ENCODE results near the gene TRMT1. TPM values are rescaled to one million over a fixed set of nuclear protein-coding genes. Genes with fewer than 3 reads are reported as not detected.

The TRMT1 gene
- total RNA-seq, 1 experiment from 2014 or later, result 36.5 TPM

GRCh38 chr19:13072188-13072908 is 44.2 kb downstream of the TRMT1 start:
- H3K4me3 Mint-ChIP-seq (ENCODE audit: low read depth, unreplicated experiment), result no peak overlapping the region
- TF ChIP-seq CTCF (IDR thresholded peaks at IDR 0.05; ENCODE audit: unreplicated experiment), result no peak
- intact Hi-C loops (cut with micrococcal nuclease; ENCODE audit: unreplicated experiment), result no loop called here
- no peaks in the 10 kb centered on the region for H3K9me3 Mint-ChIP-seq (ENCODE audit: low read depth, unreplicated experiment)
- CTCF ChIA-PET, result no interaction called here
- no peaks in the 10 kb centered on the region for H3K27me3 Mint-ChIP-seq (ENCODE audit: unreplicated experiment)
- H3K4me1 Mint-ChIP-seq (ENCODE audit: low read depth, unreplicated experiment), result no peaks in the 10 kb centered on the region
- H3K27ac Mint-ChIP-seq (ENCODE audit: unreplicated experiment), result no peak overlapping the region
- DNase-seq, result no peak
- peaks cover 11% of the 10 kb centered on the region for H3K36me3 Mint-ChIP-seq (ENCODE audit: insufficient read depth, unreplicated experiment)
- BruUV-seq (replicated peaks), result no TSS peak

GRCh38 chr19:13071444-13072187 is 44.9 kb downstream of the TRMT1 start:
- Mint-ChIP-seq H3K9me3 (ENCODE audit: low read depth, unreplicated experiment) (no peaks in the 10 kb centered on the region), H3K27ac (ENCODE audit: unreplicated experiment) (no peak overlapping the region), H3K4me3 (ENCODE audit: low read depth, unreplicated experiment) (no peak overlapping the region), H3K36me3 (ENCODE audit: insufficient read depth, unreplicated experiment) (peaks cover 6% of the 10 kb centered on the region), H3K27me3 (ENCODE audit: unreplicated experiment) (no peaks in the 10 kb centered on the region), H3K4me1 (ENCODE audit: low read depth, unreplicated experiment) (no peaks in the 10 kb centered on the region)
- no TSS peak for BruUV-seq (replicated peaks)
- CTCF ChIA-PET, result interaction anchor here (1.3 kb wide), 1 partner anchor 17 kb away, joined by 4 read pairs; no protein-coding TSS in a partner anchor
- no peak for DNase-seq
- intact Hi-C loops (cut with micrococcal nuclease; ENCODE audit: unreplicated experiment), result no loop called here
- no peak for TF ChIP-seq CTCF (IDR thresholded peaks at IDR 0.05; ENCODE audit: unreplicated experiment)

- no peak for DNase-seq
- H3K27me3 Mint-ChIP-seq (ENCODE audit: unreplicated experiment), result no peaks in the 10 kb centered on the region
- no peak overlapping the region for H3K4me3 Mint-ChIP-seq (ENCODE audit: low read depth, unreplicated experiment)
- CTCF ChIA-PET, result interaction anchor here (1.3 kb wide), 1 partner anchor 16 kb away, joined by 4 read pairs; no protein-coding TSS in a partner anchor
- no peak overlapping the region for H3K27ac Mint-ChIP-seq (ENCODE audit: unreplicated experiment)
- intact Hi-C loops (cut with micrococcal nuclease; ENCODE audit: unreplicated experiment), result no loop called here
- H3K9me3 Mint-ChIP-seq (ENCODE audit: low read depth, unreplicated experiment), result no peaks in the 10 kb centered on the region
- peaks cover 6% of the 10 kb centered on the region for H3K36me3 Mint-ChIP-seq (ENCODE audit: insufficient read depth, unreplicated experiment)
- no TSS peak for BruUV-seq (replicated peaks)
- no peaks in the 10 kb centered on the region for H3K4me1 Mint-ChIP-seq (ENCODE audit: low read depth, unreplicated experiment)
- TF ChIP-seq CTCF (IDR thresholded peaks at IDR 0.05; ENCODE audit: unreplicated experiment), result no peak
These were observed 46.0 kb downstream of the TRMT1 start for GRCh38 chr19:13070425-13071140.

- Mint-ChIP-seq H3K4me3 (ENCODE audit: low read depth, unreplicated experiment) (no peak overlapping the region), H3K27me3 (ENCODE audit: unreplicated experiment) (no peaks in the 10 kb centered on the region), H3K36me3 (ENCODE audit: insufficient read depth, unreplicated experiment) (peaks cover 6% of the 10 kb centered on the region), H3K9me3 (ENCODE audit: low read depth, unreplicated experiment) (no peaks in the 10 kb centered on the region), H3K4me1 (ENCODE audit: low read depth, unreplicated experiment) (no peaks in the 10 kb centered on the region), H3K27ac (ENCODE audit: unreplicated experiment) (no peak overlapping the region)
- TF ChIP-seq CTCF (IDR thresholded peaks at IDR 0.05; ENCODE audit: unreplicated experiment), result no peak
- intact Hi-C loops (cut with micrococcal nuclease; ENCODE audit: unreplicated experiment), result no loop called here
- no TSS peak for BruUV-seq (replicated peaks)
- no peak for DNase-seq
- CTCF ChIA-PET, result no interaction called here
These were observed 46.9 kb downstream of the TRMT1 start for GRCh38 chr19:13069415-13070359.
